Subcutaneous adipose tissue (tissue), 4 donors: ENCODE results near the gene CPN2. TPM values are rescaled to one million over a fixed set of nuclear protein-coding genes. Genes with fewer than 3 reads are reported as not detected.

Source experiments
- total RNA-seq, 4 donors: library from RNA; depleted of rRNA; stranded (reverse); fragments of >200 nt; gene quantifications; one replicate each; pipeline ENCODE4 v1.1.0, GENCODE V29; 2016
- TF ChIP-seq, protein P1 (sequence below): fragments of 450-650 bp; IDR thresholded peaks from one replicate; pipeline ENCODE4 v1.5.1; 2016; ENCODE audit warnings: low read depth, mild to moderate bottlenecking, control low read depth, antibody characterized with exemption, moderate library complexity

CPN2 gene
- total RNA-seq, 4 donors from 2014 or later = 0.38 to 0.44 TPM; not detected in 2

GRCh38 chr3:194300936-194301335 is 50.2 kb downstream of the CPN2 start:
- TF ChIP-seq, protein P1, sequence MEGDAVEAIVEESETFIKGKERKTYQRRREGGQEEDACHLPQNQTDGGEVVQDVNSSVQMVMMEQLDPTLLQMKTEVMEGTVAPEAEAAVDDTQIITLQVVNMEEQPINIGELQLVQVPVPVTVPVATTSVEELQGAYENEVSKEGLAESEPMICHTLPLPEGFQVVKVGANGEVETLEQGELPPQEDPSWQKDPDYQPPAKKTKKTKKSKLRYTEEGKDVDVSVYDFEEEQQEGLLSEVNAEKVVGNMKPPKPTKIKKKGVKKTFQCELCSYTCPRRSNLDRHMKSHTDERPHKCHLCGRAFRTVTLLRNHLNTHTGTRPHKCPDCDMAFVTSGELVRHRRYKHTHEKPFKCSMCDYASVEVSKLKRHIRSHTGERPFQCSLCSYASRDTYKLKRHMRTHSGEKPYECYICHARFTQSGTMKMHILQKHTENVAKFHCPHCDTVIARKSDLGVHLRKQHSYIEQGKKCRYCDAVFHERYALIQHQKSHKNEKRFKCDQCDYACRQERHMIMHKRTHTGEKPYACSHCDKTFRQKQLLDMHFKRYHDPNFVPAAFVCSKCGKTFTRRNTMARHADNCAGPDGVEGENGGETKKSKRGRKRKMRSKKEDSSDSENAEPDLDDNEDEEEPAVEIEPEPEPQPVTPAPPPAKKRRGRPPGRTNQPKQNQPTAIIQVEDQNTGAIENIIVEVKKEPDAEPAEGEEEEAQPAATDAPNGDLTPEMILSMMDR = no peak

DNA sequence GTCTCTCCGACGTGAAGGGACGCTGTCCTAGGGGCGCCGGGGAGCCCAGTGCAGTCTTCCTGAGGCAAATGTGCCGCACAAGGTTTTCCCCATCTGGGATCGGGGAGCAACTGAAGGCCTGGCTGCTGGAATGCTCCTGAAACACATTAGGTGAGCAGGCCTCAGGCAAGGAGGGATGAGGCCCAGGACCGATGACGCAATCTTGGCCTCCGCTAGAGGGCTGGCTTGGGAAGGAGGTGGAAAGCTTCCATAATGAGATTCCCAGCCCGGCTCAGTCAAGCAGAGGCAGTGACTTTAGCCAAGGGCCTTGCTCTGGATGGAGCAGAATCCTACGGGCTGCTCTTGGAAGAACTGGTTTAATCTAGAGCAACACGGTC is 50.8 kb downstream of the CPN2 start:
- TF ChIP-seq, protein P1 = no peak

- TF ChIP-seq, protein P1 = no peak
Observed at GRCh38 chr3:194298331-194299227, 52.5 kb downstream of the CPN2 start.

DNA sequence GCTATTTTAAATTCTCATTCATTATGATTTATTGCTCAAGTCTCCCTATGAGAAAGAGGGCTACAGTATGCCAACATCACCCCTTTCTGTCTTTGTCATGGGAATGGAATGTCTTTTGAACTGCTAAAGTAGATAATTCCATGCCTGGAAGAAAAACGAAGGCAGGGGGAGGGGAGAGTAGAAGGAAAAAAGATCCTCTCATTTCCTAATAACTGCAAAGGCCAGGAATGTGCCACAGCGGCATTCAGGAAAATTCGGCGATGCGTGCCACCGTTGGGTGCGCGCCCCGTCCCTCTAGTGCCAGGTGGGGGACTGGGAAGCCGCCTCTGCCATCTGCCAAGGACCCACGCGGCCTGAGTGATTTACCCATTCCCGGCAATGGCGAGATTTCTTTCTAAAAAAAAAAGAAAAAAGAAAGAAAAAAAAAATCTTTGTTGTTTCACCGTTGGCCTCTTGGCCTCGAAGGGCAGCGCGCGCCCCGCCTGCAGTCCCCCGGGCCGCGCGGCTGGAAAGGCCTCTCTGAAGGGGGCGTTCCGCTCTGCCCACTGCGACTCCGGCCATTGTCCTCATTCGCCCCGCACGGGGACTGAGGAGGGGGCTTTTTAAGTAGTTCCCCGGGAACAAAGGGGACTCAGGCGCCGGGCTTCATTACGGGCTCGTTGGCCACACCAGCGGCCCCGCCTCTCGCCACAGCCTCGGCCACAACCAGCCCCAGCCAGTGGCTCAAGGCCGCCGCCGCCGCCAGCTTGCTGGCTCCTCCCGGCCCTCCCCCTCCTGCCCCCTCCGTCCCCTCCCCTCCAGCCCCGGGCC is 54.5 kb downstream of the CPN2 start:
- TF ChIP-seq, protein P1 = no peak

- TF ChIP-seq, protein P1 = no peak
Observed at GRCh38 chr3:194294895-194295214, 56.3 kb downstream of the CPN2 start.

GRCh38 chr3:194294199-194294894 is 56.8 kb downstream of the CPN2 start:
- TF ChIP-seq, protein P1 = no peak
